Mucosa of gallbladder (tissue), 1 donor: Measurements from ENCODE around the gene CCDC180. TPM values are rescaled to one million over a fixed set of nuclear protein-coding genes. Genes with fewer than 3 reads are reported as not detected.
"Not testable (repeated sequence)": the region's sequence is repeated elsewhere in the genome, so short reads cannot be mapped to it uniquely, and the experiment has no call there.

Experiments
- DNase-seq: peaks from one replicate; pipeline ENCODE4 v3.0.0-alpha.2; 2020; ENCODE audit warnings: low spot score
- total RNA-seq: library from RNA; stranded (reverse); gene quantifications from one replicate; pipeline ENCODE4 v1.2.1, GENCODE V29; 2021
- donor health status: DM: no; HTN: no; CAD: no.

CCDC180 gene
- total RNA-seq: 4.0 TPM

DNA sequence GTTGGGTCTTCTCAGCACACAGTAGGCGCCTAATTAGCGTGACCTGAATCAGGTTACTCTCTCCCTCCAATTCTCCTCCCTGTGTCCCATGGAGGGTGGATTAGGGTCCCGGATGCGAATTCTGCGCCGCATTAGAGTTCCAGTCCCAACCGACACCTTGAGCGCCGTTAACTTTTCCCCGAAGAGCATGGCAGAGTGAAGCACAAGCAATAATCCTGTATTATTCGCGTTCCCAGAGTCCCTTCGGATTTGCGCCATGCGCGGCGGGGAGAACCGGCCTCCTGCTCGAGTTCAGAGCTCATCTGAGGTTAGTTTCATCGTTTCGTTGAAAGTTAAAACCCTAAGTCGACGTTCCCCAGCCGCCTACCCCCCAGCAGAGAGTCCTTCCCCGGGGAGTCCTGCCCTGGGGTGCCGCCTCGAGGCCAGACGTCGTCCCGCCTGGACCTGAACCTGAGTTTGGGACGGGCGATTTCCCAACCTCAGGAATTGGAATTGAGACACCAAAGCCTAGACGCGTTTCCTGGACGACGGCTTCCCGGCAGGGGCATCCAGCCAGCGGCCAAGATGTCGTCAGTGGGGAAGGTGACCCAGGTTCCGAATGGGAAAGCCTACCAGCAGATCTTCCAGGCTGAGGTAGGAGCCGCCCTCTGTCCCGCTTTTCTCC is at the start of gene CCDC180:
Gene CCDC180 (plus strand): TSS at position 160 of the 664 bp plus-strand sequence. CDS start 405 bp downstream, at position 565.
- DNase-seq: peak; percentile 14

DNA sequence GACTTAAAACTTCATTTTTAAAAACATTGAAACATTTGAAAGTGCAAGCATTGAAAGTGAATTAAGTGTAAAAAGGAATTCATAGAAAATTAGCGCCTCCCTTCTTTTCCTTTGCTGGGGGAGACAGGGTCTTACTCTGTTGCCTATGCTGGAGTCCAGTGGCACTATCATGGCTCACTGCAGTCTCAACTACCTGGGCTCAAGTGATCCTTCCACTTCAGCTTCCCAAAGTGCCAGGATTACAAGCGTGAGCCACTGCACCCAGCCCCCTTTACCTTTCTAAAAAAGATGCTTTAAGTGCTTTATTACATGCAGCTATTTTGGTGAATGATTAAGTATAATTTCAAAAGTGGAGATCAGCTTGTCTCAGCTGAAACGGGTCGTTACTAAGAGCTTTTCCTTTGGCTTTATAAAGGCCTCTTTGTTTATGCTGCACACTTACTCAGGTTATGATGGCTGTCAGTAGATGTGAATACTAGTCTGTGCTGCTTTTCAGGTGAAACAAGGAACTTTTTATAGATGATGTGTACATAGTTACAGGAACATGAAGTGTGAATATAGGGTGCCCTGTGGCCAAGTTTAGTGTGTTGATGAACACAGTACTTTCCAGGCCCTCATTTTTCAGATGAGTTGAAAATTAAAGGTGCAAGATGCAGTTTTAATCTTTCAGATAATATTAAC is 47.5 kb upstream of the CCDC180 start:
- DNase-seq: not testable (repeated sequence)

DNA sequence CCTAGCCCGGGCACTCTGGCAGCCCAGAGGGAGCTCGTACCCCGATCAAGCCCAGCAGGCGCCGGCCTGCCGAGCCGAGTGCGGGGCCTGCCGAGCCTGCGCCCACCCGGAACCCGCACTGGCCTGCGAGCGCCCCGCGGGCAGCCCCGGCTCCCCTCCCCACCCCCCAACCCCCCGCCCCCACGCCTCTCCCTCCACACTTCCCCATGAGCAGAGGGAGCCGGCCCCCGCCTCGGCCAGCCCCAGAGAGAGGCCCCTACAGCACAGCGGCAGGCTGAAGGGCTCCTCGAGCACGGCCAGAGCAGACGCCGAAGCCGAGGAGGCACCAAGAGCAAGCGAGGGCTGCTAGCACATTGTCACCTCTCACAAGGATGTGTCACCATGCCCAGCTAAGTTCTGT is 36.2 kb upstream of the CCDC180 start:
- no peak for DNase-seq

DNA sequence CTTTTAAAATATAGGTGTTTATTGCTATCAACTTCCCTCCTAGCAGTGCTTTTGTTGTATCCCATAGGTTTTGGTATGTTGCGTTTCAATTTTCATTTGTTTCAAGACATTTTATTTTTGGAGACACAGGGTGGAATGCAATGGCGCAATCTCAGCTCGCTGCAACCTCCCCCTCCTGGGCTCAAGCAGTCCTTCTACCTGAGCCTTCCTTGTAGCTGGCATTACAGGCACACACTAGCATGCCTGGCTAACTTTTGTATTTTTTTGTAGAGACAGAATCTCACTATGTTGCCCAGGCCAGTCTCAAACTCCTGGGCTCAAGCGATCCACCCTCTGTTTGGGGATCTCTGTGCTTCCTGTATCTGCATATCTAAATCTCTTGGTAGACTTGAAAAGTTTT is 35.4 kb upstream of the CCDC180 start:
- DNase-seq: no peak

DNA sequence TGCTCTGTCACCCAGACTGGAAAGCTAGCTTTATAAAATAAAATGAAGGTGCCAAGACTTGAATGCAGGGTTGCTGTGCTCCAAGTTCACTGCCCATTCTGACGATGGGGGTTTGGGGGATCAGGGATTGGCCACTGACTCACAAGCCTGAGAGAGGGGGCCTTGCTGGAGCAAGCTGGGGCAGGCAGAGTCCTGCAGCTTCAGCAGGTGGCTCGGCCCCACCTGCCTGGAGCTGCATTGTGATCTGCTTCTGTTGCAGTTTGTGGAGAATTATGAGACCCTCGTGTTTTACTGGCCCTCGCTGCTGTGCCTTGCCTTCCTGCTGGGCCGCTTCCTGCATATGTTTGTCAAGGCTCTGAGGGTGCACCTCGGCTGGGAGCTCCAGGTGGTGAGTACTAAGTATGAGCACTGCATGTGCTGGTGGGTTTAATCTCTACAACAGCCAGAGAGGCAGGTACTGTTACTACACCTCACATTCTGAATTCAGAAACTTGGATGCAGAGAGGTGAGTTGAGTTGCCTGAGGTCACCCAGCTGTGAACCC is 31.1 kb upstream of the CCDC180 start:
- no peak for DNase-seq

DNA sequence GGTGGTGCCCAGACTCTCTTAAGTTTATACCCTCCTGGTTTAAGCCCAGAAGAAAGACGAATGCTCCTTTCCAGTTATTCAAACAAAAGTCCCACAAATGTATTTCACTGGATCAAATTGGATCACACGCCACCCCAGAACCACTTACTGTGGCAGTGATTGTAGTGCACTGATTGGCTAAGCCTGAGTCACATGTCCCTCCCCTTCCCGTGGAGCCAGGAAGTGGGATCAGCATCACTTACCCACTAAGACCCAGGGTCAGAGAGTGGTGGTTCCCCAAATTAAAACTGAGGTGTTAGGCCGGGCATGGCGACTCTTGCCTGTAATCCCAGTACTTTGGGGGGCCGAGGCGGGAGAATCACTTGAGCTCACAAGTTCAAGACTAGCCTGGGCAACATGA is 29.5 kb upstream of the CCDC180 start:
- no peak for DNase-seq

DNA sequence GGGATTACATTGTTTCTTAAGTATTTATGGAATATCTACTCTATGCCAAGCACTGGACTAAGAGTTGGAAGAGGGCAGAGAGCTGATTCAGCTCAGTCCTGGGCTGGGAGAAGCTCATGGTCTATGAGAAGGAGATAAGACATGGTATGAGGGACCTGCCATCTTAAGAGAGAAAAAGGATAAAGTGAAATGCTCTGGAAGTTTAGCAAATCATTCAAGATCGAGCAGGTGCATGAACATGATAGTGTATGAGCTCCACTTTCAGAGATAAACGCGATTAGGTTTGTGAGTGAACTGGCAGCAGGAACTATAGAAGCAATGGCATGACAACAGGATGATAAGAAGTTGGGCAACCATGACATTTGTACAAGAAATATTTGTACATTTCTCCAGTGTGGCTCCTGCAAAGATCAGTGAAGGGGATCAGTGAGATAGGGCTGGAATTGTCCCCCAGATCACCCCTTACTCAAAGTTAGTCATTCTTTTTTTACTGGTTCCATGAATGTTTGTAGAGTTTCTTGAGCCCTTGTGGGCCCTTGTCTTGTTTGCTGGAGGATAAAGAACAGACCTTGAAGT is 26.6 kb upstream of the CCDC180 start:
- DNase-seq: no peak

DNA sequence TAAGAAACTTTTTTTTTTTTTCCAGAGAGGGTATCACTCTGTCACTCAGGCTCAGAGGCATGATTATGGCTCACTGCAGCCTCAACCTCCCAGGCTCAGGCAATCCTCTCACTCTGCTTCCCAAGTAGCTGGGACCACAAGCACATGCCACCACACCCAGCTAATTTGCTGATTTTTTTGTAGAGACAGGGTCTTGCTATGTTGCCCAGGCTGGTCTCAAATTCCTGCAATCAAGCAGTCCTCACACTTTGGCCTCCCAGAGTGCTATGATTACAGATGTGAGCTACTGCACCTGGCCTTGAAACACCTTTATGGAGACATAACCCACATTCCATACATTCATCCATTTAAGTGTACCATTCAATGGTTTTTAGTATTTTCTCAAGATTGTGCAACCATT is 23.7 kb upstream of the CCDC180 start:
- DNase-seq: no peak

DNA sequence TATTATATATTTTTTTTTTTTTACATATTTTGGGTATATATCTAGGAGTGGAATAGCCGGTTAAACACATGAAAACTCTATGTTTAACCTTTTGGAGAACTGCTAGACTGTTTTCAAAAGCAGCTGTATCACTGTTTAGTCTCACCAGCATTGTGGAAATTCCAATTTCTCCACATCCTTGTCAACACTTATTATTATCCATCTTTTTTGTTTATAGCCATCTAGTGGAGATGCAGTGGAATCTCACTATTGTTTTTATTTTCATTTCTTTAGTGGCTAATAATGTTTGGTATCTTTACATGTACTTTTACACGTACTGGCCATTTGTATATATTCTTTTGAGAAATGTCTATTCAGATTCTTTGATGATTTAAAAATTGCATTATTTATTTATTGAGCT is 22.7 kb upstream of the CCDC180 start:
- no peak for DNase-seq

DNA sequence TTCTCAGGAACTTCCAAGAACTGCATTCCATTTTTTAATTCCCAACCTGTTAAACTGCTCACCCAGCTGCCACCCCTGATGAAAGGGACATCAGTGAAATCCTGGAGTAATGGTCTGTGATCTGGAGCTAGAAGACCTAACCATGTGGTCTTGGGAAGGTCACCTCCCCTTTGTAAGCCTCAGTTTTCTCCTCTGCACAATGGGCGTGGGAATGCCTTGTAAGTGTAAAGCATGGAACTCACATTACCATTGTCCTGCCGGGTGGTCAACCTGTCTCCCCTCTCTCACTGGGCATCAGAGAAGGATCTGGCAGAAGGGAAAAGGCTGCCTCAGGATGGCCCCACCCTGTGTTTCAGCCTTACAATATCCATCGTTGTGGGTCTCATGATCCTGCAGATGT is 15.3 kb upstream of the CCDC180 start:
- DNase-seq: no peak

DNA sequence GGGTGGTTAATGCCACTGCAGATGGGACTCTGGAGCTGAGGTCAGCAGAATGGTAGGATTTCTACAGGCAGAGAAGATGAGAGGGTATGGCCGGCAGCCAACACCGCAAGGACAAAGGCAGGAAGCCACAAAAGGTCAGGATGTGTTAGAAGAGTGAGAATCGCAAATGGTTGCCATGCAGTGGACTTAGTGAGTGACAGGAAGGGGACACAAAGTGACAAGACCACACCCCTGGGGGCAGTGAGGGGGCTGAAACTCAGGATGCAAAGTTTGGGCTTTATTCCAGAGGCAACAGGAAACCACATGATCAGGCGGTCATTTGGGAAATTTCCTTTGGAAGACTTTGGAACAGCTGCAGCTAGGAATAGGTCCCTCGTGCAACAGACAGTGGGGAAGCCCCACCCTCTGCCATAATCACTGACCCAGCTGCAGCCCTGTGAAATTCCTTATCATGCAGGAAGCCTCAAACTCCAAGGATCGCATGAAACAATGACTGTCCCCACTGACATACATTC is 14.2 kb upstream of the CCDC180 start:
- DNase-seq: no peak

DNA sequence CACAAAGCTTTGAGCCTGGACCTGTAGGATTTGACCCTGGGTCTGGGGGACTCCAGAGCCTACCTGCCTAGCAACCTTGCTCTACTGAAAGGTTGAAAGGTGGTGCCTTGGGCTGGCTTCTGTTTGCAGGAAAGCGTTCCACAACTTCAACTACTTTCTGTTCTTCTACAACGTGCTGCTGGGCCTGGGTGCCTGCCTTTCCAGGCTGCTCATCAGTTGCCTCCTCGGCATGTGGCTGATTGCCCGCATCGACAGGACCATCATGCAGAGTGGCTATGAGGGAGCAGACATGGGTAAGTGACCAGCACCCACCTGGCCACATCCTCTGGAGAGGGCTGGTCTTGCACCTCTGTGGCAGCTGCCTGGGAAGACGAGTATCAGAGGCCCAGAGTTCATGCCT is 13.6 kb upstream of the CCDC180 start:
- no peak for DNase-seq

DNA sequence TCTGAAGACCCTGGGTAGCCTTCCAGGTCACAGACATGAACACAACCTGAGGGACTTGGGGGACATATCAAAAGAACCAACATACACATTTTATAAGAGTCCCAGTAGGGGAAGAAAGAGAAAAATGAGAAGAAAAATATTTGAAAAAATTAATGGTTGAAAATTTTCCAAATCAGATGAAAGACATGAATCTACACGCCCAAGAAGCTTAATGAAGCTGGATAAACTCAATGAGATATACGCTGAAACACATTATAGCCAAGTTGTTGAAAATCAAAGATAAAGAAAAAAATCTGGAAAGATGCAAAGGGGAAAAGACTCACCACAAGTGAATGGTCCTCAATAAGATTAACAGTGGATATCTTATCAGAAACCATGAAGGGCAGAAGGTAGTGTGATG is 9.6 kb upstream of the CCDC180 start:
- no peak for DNase-seq

DNA sequence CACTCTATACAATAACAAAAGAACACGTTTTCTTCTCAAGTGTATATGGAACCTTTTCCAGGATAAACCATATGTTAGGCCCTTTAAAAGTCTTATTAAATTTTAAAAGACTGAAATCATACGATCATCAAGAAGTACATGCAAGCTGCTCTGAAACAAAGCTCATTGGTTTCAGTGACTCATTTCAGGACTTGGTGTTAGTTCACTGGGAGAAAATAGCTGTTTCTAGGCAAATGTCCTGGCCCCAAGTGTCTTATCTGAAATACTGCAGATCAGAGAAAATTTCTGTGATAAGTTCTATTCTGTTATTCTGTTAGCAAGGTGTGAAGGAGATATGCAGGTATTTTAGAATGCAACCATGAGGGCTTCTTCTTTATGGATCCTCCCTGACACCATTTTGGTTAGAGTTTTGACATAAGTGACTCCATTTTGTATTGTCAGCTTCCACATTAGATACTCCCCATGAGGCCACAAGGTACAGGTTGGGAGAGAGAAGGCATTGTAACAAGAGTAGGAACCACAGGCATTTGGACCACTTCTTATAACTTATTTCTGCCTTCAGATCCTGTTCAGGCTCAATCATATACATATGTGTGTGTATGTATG is 7.5 kb upstream of the CCDC180 start:
- DNase-seq: no peak

DNA sequence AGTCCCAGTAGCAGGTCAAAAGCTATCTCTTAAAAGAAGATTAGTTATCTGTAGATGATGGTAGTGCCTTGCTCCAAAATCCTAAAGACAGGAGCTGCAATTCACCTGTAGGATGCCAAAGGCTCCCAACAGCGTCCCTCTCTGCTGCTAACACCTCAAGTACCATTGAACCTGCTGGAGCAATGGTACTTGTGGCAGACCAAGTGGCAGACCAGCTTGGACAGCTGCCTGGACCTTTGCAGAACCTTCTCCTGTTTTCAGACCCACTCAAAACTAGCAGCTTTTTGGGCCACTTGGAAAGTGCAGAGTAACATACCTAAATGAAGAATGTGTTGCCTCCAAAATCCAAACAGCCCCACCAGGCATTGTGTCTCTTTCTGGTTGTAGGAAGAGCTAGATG is 6.9 kb upstream of the CCDC180 start:
- no peak for DNase-seq

DNA sequence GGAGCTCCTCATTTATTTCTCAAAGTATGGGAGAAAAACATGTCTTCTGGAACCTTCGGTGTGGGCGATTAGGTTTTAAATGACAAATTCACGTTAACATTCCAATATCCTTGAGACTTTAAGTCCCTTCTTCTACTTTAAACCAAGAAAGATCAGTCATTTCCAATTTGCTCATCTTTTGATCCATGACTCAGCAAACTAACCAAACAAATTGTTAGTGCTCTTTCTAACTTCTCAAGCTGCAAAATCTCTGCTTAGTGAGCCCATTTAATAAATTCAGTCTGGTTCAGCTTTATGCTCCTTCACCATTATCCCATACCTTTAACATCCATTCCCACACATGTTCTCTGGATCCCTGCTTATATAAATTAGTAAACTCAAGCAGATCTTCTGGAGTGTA is 5.5 kb upstream of the CCDC180 start:
- DNase-seq: no peak

DNA sequence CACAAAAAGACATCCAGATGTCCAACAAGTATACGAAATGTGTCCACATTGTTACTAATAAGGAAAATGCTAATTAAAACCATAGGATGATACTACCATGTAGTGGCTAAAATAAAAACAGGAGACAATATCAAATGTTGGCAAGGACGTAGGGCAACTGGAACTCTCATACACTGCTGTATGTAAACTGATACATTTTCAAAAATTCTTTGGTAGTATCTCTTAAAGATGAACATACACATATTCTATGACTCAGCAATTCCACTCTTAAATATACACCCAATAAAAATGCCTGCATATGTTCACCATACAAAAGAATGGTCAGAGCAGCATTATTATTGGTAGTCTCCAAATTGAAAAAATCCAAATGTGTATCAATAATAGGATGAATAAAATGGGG is 2.9 kb upstream of the CCDC180 start:
- no peak for DNase-seq

DNA sequence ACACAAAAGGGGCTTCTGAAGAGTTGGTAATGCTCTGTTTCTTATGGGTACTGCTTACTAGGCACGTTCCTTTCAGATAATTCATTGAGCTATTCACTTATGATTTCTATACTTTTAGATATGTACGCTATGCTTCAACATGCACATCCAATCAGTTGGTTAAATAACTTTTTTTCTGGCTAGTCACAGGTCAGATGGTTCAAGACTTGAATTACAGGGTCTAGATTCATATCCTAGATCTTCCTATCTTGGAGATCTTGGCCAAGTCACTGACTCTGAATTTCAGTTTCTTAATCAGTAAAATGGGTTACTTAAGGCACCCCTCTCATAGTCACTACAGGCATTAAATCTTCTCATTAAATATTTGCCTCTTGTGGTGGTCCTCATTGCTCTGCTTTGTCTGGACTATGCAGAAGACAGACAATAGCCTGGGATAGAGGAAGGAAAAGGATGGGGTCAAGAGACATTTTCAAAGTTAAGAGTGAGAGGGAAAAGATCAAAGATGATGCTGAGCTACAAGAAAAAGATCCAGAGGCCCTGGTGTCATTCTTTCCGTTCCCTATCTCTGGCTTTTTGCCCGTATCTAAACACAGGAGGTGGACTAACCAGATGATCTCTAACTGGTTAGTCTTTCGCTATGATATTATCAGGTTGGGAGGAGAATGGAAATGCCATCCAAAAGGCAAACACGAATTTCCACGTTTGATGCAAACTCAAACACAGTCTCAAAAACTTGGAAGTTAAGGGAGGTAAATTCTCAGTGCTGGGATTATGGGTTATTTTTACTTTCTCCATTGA is 1.8 kb upstream of the CCDC180 start:
- no peak for DNase-seq

DNA sequence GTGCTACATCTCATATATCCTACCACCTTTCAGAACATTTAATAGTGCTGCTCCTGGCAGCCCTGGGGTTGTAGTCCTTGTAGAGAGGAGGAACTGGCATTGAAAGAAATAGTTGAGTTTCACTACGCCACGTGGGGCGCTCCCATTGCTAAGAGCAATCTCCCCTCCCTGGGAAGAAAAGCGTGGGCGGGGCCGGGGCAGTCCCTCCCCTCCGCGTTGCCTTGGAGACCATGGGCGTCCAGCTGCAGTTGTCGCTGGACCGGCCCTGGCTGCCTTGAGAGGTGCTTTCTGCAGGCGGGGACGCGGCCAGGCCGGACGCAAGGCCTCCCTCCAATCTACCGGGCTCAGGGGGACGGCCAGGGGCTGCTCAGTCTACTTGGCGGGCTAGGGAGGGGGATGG is 368 bp upstream of the CCDC180 start:
- DNase-seq: peak; percentile 85

DNA sequence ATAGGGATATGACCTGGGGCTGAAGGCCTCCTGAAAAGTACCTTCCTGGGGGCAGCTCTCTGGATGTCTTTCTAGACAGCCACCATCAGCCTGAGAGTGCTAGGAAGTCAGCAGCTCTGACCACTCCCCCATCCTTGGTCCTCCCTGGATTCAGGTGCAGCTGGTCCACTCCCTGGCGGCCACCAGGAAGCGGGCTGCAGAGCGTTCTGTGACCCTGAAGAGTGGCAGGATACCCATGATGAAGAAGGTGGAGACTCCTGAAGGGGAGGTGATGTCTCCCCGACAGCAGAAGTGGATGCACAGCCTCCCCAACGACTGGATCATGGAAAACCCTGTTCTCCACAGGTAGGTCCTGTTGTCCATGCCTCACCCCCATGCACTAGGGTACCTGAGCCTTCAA is 1.8 kb downstream of the CCDC180 start:
- DNase-seq: no peak

DNA sequence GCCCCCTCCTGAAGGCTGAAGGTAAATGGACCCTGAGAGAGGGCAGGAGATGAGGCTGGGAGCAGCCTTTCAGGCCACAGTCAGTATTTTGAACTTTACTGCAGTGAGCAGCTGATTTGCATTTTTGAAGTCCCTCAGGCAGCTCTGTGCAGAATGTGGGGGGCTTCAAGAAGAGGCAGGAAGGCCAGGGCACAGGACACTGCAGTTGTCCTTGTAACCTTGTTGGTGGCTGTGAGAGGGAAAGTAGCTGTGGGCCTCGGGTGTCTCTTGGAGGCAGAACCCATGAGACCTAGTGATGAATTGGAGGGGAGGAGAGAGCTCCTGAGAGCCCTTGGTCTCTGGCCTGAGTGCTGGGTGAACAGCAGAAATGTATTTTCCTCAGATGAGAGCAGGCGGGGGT is 2.6 kb downstream of the CCDC180 start:
- DNase-seq: no peak

DNA sequence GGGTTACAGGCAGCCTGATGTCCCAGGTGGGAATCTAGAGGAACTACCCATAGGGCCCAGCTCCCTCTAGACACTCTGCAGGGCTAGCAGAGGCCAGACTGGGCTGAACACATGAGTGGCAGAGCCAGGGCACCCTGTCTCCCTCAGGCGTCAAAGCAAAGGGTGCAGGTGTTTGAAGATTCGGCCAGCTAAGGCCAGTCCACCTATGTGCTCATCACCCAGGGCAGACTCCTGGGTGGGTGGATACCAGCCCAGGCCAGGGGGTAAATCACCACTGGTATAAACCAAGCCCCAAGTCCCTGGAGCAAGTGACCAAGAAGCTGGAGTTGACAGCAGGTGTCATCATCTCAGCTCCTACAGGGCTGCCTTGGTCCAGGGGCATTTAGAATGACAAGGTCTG is 3.4 kb downstream of the CCDC180 start:
- DNase-seq: no peak
